Activated CD8-positive, alpha-beta T cell treated with anti-CD3 and anti-CD28 coated beads for 36 hours (primary cell): ENCODE results near the gene CYFIP1. TPM values are rescaled to one million over a fixed set of nuclear protein-coding genes. Genes with fewer than 3 reads are reported as not detected.

ENCODE experiments used
- ATAC-seq: fragments of 200-7000 bp; cut with Tn5 transposase; one replicate; pipeline ENCODE4 v1.10.0; 2021; ENCODE audit warnings: mild to moderate bottlenecking, moderate library complexity
- CTCF ChIA-PET: fragments of 350-600 bp; sonication (Branson Sonifier 250); formaldehyde crosslinking; loops from one replicate; lab custom pipeline; 2021; ENCODE audit warnings: antibody characterized with exemption; lab: Charles Lee
- POLR2A ChIA-PET: fragments of 350-600 bp; sonication (Branson Sonifier 250); formaldehyde crosslinking; loops from one replicate; lab custom pipeline; 2021; ENCODE audit warnings: antibody characterized with exemption; lab: Charles Lee
- DNase-seq: peaks from one replicate; pipeline ENCODE4 v3.0.0-alpha.2; 2020
- H3K27ac Mint-ChIP-seq: one replicate; pipeline ENCODE4 v1.8.0; 2021; ENCODE audit warnings: mild to moderate bottlenecking, mixed read lengths
- H3K27me3 Mint-ChIP-seq: one replicate; pipeline ENCODE4 v1.8.0; 2021; ENCODE audit warnings: mixed read lengths
- H3K36me3 Mint-ChIP-seq: one replicate; pipeline ENCODE4 v1.8.0; 2021; ENCODE audit warnings: low read depth, mixed read lengths
- H3K4me1 Mint-ChIP-seq: one replicate; pipeline ENCODE4 v1.8.0; 2021; ENCODE audit warnings: low read depth, mixed read lengths
- H3K4me3 Mint-ChIP-seq: one replicate; pipeline ENCODE4 v1.8.0; 2021; ENCODE audit warnings: mild to moderate bottlenecking, moderate library complexity, mixed read lengths
- H3K9me3 Mint-ChIP-seq: one replicate; pipeline ENCODE4 v1.8.0; 2021; ENCODE audit warnings: mixed read lengths
- CTCF ChIP-seq: fragments of 200-600 bp; IDR thresholded peaks from one replicate; pipeline ENCODE4 v1.8.0; 2022; ENCODE audit warnings: antibody characterized with exemption, mild to moderate bottlenecking
- intact Hi-C: fragments of 100-400 bp; cut with micrococcal nuclease; formaldehyde crosslinking; loops from one replicate; pipeline ENCODE4 v1.10.0; 2022
- total RNA-seq, 2 experiments: library from RNA; stranded (reverse); gene quantifications; one replicate each; pipeline ENCODE4 v1.2.3, GENCODE V29; 2021

CYFIP1 gene
- total RNA-seq, 2 experiments from 2014 or later: 10.4 to 11.6 TPM

GRCh38 chr15:22912256-22912655 lies 67.9 kb downstream of the CYFIP1 start:
- H3K9me3 Mint-ChIP-seq: no peaks in the 10 kb centered on the region
- ATAC-seq: no peak
- no peak overlapping the region for H3K4me3 Mint-ChIP-seq
- H3K27me3 Mint-ChIP-seq: no peaks in the 10 kb centered on the region
- no peak for DNase-seq
- ChIA-PET CTCF (no interaction called here), POLR2A (no interaction called here)
- H3K36me3 Mint-ChIP-seq: peaks cover 2% of the 10 kb centered on the region
- no peak for TF ChIP-seq CTCF
- intact Hi-C loops: no loop called here
- H3K27ac Mint-ChIP-seq: no peak overlapping the region
- H3K4me1 Mint-ChIP-seq: no peaks in the 10 kb centered on the region

GRCh38 chr15:22911306-22911705 lies 68.9 kb downstream of the CYFIP1 start:
- ChIA-PET POLR2A (no interaction called here), CTCF (no interaction called here)
- Mint-ChIP-seq H3K36me3 (peaks cover 2% of the 10 kb centered on the region), H3K27ac (no peak overlapping the region), H3K27me3 (no peaks in the 10 kb centered on the region), H3K4me3 (no peak overlapping the region), H3K9me3 (no peaks in the 10 kb centered on the region), H3K4me1 (no peaks in the 10 kb centered on the region)
- ATAC-seq (no peak), DNase-seq (no peak)
- intact Hi-C loops: no loop called here
- TF ChIP-seq CTCF: no peak

GRCh38 chr15:22908830-22909229 lies 71.3 kb downstream of the CYFIP1 start:
- ChIA-PET POLR2A (no interaction called here), CTCF (no interaction called here)
- intact Hi-C loops: no loop called here
- Mint-ChIP-seq H3K9me3 (no peaks in the 10 kb centered on the region), H3K4me1 (no peaks in the 10 kb centered on the region), H3K36me3 (peaks cover 2% of the 10 kb centered on the region), H3K27me3 (no peaks in the 10 kb centered on the region), H3K27ac (no peak overlapping the region), H3K4me3 (no peak overlapping the region)
- ATAC-seq (no peak), DNase-seq (no peak)
- TF ChIP-seq CTCF: no peak

GRCh38 chr15:22907161-22907950 lies 72.8 kb downstream of the CYFIP1 start:
- ATAC-seq (no peak), DNase-seq (no peak)
- POLR2A ChIA-PET: no interaction called here
- H3K27me3 Mint-ChIP-seq: no peaks in the 10 kb centered on the region
- H3K27ac Mint-ChIP-seq: no peak overlapping the region
- intact Hi-C loops: no loop called here
- H3K4me3 Mint-ChIP-seq: no peak overlapping the region
- H3K36me3 Mint-ChIP-seq: peaks cover 2% of the 10 kb centered on the region
- no peak for TF ChIP-seq CTCF
- no peaks in the 10 kb centered on the region for H3K4me1 Mint-ChIP-seq
- no peaks in the 10 kb centered on the region for H3K9me3 Mint-ChIP-seq
- CTCF ChIA-PET: no interaction called here

GRCh38 chr15:22904736-22905135 lies 75.4 kb downstream of the CYFIP1 start:
- no peak overlapping the region for H3K27ac Mint-ChIP-seq

More at GRCh38 chr15:22904736-22905135, 75.4 kb downstream of the CYFIP1 start:
- H3K4me3 Mint-ChIP-seq: no peak overlapping the region
- H3K4me1 Mint-ChIP-seq: no peaks in the 10 kb centered on the region
- no peak for TF ChIP-seq CTCF
- intact Hi-C loops: no loop called here
- ChIA-PET POLR2A (no interaction called here), CTCF (no interaction called here)
- no peaks in the 10 kb centered on the region for H3K27me3 Mint-ChIP-seq
- DNase-seq (no peak), ATAC-seq (no peak)
- H3K9me3 Mint-ChIP-seq: no peaks in the 10 kb centered on the region
- peaks cover 2% of the 10 kb centered on the region for H3K36me3 Mint-ChIP-seq
